Epidermal melanocyte (primary cell): ENCODE data around the gene MRFAP1L1.
"Not testable (repeated sequence)": the region's sequence is repeated elsewhere in the genome, so short reads cannot be mapped to it uniquely, and the experiment has no call there.

Source experiments
- DNase-seq: peaks from one replicate; pipeline ENCODE4 v3.0.0; 2011; ENCODE audit warnings: low spot score; ENCODE audit not compliant: insufficient read length

Gene MRFAP1L1

GRCh38 chr4:6734165-6734786, 24.6 kb upstream of the MRFAP1L1 start:
- no peak for DNase-seq

GRCh38 chr4:6733358-6734164, 23.9 kb upstream of the MRFAP1L1 start:
- DNase-seq, result no peak

DNA sequence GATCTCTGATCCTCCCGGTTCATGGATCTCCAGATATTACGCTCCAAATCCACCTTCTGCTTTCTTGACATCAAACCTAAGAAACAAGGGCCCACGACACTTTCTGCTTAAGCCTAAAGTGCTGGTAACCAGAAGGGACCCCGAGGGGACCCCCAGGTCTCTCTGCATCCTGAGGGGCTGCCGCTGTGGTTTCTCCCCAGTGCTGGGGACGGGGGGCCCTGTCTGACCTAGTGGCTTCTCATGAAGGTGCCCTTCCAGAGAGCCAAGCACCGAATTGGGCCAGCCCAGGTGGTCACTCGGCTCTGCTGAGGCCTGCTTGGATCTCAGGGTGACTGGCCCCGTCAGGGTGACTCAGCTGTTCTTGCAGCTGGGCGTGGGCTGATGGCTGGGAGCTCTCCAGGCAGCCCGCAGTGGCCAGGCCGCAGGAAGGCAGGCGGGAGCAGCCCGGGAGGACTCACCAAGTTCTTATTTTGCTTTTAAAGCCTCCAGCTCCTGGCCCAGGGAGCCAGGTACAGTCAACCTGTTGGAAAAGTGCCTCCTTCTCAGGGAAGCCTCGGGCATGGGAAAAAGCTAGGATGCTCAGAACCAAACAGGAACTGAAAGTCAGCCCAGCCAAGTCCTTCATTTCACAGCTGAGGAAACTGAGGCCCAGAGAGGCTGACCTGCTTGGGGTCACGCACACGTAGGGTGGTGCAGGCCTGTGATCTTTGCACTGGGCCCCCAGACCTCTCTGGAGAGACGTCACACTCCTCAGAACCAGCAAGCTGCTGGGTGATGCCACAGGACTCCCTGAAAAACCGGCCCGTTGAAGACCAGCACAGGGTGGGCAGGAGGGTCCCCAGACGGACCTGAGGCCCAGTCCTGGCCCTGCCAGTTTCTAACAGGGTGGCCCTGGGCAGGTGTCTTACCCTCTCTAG, 23.0 kb upstream of the MRFAP1L1 start:
- DNase-seq, result no peak

- DNase-seq, result no peak
These were observed 22.1 kb upstream of the MRFAP1L1 start for GRCh38 chr4:6731780-6732179.

- DNase-seq, result no peak
These were observed 21.6 kb upstream of the MRFAP1L1 start for GRCh38 chr4:6731318-6731675.

DNA sequence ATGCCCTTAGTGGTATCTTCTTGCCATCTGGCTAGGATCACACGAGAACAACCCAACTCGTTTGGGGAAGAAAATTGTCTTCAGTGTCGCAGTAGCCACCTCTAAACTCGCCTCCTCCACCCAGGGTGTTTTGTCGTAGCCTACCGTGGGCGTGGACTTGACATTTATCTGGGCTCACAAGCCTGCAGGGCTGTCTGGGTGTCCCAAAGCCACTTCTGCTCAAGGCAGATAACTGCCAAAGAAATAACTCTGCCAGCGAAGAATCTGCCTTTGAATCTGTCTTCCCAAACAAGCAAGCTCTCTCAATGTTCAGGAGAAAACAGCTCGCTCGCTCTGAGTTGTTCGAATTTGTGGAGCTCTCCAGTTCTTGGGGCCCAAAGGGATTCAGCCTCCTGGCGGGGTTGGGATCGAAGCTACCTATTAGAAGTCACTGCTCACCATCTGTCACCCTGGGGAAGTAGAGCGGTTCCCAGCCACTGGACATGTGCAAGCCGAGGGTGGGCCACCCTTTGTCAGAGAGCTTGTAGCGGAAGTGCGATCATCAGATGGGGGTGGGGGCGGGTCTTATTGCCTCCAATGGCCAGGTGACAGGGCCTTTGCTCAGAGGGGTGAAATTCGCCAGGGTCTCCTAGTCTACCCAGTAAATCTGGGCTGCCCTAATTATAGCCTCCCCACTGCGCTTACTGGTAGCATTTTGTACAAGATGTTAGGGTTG, 21.1 kb upstream of the MRFAP1L1 start:
- DNase-seq, result no peak

DNA sequence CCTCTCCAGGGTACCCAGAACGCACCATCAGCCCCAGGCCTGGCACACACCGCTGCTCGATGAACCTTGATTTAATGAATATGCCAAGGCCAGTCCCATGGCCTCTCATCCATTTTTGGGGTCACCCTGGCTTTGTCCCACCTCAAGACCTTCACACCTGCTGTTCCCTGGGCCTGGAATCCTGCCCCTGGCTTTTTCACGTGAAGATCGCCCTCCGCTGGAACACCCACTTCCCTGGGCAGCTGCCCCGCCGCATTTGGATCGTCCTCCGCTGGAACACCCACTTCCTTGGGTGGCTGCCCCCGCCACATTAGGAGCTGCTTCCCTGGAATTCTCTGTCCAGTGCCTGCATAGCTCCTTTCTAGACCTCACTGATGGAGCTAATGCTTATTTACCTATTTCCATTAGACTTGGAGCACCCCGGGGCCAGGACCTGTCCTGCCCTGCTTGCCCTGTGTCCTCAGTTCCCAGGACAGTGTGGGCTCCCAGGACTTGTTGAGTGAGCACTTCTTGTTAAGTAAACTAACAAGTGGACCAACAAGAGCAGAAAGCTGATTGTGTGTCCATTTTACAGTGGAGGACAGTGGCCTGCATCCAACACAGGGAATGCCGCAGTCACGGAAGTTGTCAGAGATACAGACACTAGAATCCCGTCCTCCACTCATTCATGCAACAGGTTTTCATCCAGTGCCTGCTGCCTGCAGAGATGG, 18.8 kb upstream of the MRFAP1L1 start:
- no peak for DNase-seq

DNA sequence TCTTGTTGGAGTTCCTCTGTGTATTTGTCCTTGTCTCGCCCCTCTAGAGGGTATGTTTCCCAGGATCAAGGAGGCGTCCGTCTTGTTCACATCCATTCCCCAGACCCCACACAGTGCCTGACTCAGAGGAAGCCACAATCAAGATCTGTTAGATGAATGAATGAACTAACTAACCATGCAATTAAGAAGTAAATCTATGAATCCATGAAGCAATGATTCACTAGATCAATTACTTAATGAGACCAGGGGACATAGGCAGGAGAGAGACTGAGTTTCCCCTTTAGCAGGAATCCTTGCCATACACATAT, 18.2 kb upstream of the MRFAP1L1 start:
- no peak for DNase-seq

DNA sequence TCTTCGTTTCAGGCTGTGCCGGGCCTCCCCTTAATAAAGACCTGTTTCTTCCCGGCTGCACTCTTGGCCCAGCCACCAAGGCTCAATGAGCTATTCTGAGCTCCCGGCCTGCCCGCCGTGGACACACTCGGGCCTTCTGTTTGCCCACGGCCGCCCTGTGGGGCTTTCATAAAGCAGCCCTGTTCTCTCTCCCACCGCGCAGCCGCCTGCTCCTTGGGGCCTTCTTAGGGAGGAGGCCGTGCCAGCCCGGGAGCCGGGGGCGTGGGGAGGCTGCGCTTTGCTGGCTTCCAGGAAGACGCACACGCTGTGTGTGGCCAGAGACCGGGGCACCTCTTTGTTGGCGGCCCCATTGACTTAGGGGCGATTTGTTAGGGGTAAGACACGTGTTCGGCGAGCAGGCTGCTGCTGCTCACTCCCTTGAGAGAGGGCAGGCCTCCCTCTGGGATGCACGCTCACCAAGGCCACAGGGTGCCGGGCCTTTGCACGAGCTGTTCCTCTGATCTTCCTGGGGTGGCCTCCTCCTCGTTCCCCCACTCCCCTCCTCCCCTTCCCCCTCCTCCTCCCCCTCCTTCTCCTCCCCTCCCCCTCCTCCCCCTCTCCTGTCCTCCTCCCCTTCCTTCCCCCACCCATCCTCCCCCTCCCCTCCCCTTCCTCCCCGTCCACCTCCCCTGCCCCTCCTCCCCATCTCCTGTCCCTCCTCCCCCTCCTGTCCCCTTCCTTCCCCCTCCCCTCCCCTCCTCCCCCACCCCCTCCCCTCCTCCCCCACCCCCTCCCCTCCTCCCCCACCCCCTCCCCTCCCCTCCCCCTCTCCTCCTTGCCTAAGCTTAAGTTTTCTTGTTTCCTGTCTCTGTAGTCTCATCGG, 17.6 kb upstream of the MRFAP1L1 start:
- peak; percentile 89 for DNase-seq

GRCh38 chr4:6725427-6725961, 15.8 kb upstream of the MRFAP1L1 start:
- not testable (repeated sequence) for DNase-seq

GRCh38 chr4:6724421-6725111, 14.9 kb upstream of the MRFAP1L1 start:
- no peak for DNase-seq

DNA sequence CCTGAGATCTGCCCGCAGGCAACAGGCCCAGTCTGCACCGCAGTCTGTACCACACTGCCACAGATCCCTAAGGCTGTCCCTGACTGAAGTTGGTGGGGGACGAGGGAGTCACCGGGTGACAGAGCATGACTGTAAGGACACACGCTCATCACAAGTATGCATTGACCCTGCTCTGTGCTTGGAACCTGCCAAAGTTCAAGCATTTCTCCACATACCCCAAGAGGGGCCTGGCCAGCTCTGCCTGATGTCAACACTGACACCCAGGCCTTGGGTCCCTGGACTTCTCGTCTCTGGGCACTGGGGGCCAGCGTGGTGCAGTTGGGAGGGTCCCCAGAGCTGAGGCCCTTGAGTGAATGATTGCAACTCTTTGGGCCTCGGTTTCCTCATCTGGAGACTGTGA, 14.2 kb upstream of the MRFAP1L1 start:
- DNase-seq, result no peak

GRCh38 chr4:6722891-6723290, 13.2 kb upstream of the MRFAP1L1 start:
- DNase-seq, result no peak

DNA sequence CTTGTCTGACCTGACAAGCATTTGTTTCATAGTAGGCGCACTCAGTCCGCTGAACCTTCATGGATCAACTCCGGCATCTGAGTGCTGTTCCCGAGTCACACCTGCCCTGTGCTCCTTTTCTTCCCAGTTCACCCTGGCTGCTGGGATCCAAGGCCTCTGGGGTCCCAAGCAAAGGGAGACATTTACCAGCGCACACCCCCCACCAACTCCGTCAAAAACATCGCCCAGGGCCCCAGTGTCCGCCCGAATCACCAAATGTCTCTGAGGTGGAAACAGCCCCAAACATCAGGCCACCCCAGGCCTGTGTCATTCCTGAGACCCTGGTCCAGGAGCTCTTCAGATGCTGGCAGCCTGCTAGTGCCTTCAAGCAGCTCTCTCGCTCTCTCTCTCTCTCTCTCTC, 11.5 kb upstream of the MRFAP1L1 start:
- no peak for DNase-seq

DNA sequence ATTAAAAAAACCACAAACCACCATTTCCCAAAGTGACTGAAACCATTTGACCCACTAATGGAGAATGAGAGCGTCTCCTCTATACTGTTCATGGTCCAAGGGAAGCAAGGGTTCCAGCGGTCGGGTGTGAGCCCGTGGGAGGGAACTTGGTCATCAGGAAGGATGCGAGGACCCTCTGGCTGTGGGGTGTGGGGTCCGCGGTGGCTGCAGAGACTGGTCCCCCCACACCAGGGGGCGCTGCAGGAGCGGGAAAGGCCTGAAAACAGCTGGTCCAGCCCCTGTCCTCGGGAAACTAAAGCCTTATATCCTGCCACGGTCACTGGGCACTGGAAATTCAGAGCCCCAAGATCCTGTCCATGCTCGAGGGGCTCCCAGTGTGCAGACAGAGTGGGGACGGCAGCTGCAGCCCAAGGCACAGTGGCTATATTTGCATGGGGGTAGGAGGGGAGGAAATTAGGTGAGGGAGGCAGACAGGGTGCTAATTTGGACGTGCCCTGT, 10.6 kb upstream of the MRFAP1L1 start:
- DNase-seq, result peak; percentile 97

GRCh38 chr4:6719611-6720179, 10.0 kb upstream of the MRFAP1L1 start:
- DNase-seq, result no peak

DNA sequence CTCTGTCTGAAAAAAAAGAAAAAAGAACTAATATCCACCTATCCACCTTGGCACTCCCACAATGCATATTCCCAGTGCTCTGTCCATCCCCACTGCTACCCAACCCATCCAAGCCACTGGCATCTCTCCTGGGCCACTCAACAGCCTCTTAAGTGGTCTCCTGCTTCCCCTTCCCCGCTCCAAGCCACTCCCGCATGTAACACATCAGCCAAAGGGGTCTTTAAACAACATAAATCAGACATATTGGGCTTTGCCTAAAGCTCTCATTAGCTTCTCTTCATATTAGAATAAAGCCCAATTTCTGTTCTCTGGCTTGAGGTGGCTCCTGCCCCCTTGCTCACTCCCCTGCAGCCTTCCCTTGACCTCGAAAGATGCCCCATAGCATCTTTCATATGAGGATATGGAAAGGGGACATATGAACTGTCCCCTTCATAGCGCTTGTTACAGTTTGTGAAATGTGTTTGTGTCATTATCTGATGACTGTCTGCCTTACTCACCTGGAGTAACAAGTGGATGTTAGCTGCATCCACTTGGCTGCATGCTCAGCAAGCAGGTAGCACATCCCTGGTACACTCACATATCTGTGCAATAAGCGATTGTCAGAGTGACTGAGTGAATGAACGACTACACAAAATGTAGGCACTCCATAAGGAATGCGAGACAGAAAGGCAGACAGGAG, 9.4 kb upstream of the MRFAP1L1 start:
- DNase-seq, result no peak
